Measurements from ENCODE around the gene NAALADL2. TPM values are rescaled to one million over a fixed set of nuclear protein-coding genes. Genes with fewer than 3 reads are reported as not detected.

The NAALADL2 gene
- total and polyA plus RNA-seq, 2 of the 13 experiments (the other 11 are each of a cell fraction or from before 2014, with no cell fraction given): 0.08 TPM; not detected in 1

DNA sequence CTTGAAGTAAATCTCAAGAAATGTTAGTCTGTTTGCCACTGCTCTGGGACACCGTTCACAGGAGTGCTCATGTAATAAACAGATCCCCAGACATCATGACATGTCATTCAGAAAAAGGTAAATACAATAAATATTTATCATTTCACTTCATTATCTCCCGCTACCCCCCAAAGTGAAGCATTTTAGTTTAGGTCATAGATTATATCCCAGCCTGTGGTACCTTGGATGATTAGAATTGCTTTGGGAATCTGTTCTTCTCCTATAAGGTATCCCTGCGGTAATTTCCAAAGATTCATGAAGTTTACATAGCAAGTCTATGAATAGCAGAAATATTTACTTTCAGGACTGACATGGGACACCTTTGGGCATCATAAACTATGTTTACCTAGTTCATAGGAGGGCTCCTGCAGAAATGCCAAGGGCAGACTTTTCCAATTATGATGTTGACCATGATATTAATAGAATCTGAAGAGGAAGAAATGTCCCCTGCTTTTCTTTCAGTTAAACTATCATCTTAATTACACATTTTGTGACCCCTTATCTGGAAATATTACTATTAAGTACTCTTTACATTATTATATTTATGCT lies 268.0 kb downstream of the NAALADL2 start:
- DNase-seq (ENCODE audit: low spot score) (no peak), ATAC-seq (no peak), FAIRE-seq (no peak)
- no TSS peak for BruUV-seq (replicated peaks)
- H3K36me3 ChIP-seq (replicated peaks in 1 of 2; ENCODE audit: control insufficient read depth in 1 of 2, insufficient read depth in 2 of 2, low read length in 2 of 2): no peaks in the 10 kb centered on the region
- no peaks in the 10 kb centered on the region for H3K4me1 ChIP-seq (ENCODE audit: insufficient read depth, low read length)
- no peak for TF ChIP-seq MAFG (CRISPR knock-in tag; IDR thresholded peaks at IDR 0.05)
- TF ChIP-seq, protein P1, sequence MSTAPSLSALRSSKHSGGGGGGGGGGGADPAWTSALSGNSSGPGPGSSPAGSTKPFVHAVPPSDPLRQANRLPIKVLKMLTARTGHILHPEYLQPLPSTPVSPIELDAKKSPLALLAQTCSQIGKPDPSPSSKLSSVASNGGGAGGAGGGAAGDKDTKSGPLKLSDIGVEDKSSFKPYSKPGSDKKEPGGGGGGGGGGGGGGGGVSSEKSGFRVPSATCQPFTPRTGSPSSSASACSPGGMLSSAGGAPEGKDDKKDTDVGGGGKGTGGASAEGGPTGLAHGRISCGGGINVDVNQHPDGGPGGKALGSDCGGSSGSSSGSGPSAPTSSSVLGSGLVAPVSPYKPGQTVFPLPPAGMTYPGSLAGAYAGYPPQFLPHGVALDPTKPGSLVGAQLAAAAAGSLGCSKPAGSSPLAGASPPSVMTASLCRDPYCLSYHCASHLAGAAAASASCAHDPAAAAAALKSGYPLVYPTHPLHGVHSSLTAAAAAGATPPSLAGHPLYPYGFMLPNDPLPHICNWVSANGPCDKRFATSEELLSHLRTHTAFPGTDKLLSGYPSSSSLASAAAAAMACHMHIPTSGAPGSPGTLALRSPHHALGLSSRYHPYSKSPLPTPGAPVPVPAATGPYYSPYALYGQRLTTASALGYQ (CRISPR knock-in tag; IDR thresholded peaks at IDR 0.05): no peak
- no peak for TF ChIP-seq KDM3A (CRISPR knock-in tag; IDR thresholded peaks at IDR 0.05; ENCODE audit: low read depth)
- TF ChIP-seq ZFYVE20 (CRISPR knock-in tag; IDR thresholded peaks at IDR 0.05; ENCODE audit: borderline replicate concordance, low read depth): no peak
- TF ChIP-seq HNF1B (CRISPR knock-in tag; IDR thresholded peaks at IDR 0.05): no peak
- no peak for TF ChIP-seq MLLT10 (CRISPR knock-in tag; IDR thresholded peaks at IDR 0.05)
- TF ChIP-seq GPN1 (CRISPR knock-in tag; IDR thresholded peaks at IDR 0.05; ENCODE audit: borderline replicate concordance): no peak
- TF ChIP-seq ZNF589 (CRISPR knock-in tag; conservative IDR thresholded peaks at IDR 0.05): no peak
- TF ChIP-seq, protein P2, sequence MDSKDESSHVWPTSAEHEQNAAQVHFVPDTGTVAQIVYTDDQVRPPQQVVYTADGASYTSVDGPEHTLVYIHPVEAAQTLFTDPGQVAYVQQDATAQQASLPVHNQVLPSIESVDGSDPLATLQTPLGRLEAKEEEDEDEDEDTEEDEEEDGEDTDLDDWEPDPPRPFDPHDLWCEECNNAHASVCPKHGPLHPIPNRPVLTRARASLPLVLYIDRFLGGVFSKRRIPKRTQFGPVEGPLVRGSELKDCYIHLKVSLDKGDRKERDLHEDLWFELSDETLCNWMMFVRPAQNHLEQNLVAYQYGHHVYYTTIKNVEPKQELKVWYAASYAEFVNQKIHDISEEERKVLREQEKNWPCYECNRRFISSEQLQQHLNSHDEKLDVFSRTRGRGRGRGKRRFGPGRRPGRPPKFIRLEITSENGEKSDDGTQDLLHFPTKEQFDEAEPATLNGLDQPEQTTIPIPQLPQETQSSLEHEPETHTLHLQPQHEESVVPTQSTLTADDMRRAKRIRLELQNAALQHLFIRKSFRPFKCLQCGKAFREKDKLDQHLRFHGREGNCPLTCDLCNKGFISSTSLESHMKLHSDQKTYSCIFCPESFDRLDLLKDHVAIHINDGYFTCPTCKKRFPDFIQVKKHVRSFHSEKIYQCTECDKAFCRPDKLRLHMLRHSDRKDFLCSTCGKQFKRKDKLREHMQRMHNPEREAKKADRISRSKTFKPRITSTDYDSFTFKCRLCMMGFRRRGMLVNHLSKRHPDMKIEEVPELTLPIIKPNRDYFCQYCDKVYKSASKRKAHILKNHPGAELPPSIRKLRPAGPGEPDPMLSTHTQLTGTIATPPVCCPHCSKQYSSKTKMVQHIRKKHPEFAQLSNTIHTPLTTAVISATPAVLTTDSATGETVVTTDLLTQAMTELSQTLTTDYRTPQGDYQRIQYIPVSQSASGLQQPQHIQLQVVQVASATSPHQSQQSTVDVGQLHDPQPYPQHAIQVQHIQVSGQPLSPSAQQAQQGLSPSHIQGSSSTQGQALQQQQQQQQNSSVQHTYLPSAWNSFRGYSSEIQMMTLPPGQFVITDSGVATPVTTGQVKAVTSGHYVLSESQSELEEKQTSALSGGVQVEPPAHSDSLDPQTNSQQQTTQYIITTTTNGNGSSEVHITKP (CRISPR knock-in tag; IDR thresholded peaks at IDR 0.05; ENCODE audit: low read depth): no peak
- TF ChIP-seq ATAD3A (CRISPR knock-in tag; IDR thresholded peaks at IDR 0.05): no peak
- TF ChIP-seq MAZ (IDR thresholded peaks at IDR 0.05; ENCODE audit: borderline replicate concordance, low read depth, low read length): no peak
- TF ChIP-seq MAZ (CRISPR knock-in tag; IDR thresholded peaks at IDR 0.05; ENCODE audit: low read depth): no peak
- no peak for TF ChIP-seq HINFP (CRISPR knock-in tag; IDR thresholded peaks at IDR 0.05; ENCODE audit: low read depth)
- no peak for TF ChIP-seq SMYD3 (CRISPR knock-in tag; IDR thresholded peaks at IDR 0.05)
- no peak overlapping the region for H3K4me2 ChIP-seq (ENCODE audit: low read depth, low read length)
- no peak overlapping the region for H2AFZ ChIP-seq (ENCODE audit: low read length)
- no peaks in the 10 kb centered on the region for H4K20me1 ChIP-seq (ENCODE audit: insufficient read depth, low read length)
- CTCF ChIA-PET (ENCODE audit: low intra/inter-chr PET ratio, low total read pairs): no interaction called here
- no peaks in the 10 kb centered on the region; a peak in 1 of 5 replicates for H3K27me3 ChIP-seq (ENCODE audit: control insufficient read depth in 1 of 2, insufficient read depth in 2 of 2, low read length in 2 of 2)
- intact Hi-C loops (cut with micrococcal nuclease; ENCODE audit: unreplicated experiment) (loop anchor here (10.0 kb wide), 1 partner anchor 732 kb away; no protein-coding TSS in a partner anchor), in situ Hi-C loops (cut with HindIII; ENCODE audit: extremely low pct_ligation_motif_present, low pct_unique_long_range_greater_than_20kb) (no loop called here)
- H3K79me2 ChIP-seq (ENCODE audit: insufficient read depth, low read length): no peaks in the 10 kb centered on the region
- H3K27ac ChIP-seq (ENCODE audit: extremely low read length, insufficient read depth, low read length): no peak overlapping the region
- no peaks in the 10 kb centered on the region for H3K9me3 ChIP-seq (ENCODE audit: low read length)
- no peak overlapping the region for H3K4me3 ChIP-seq (replicated peaks in 1 of 3; ENCODE audit: insufficient read depth in 1 of 3, low read depth in 2 of 3, low read length in 3 of 3)
- no peak overlapping the region for H3K9ac ChIP-seq (ENCODE audit: insufficient read depth, low read depth, low read length)
- WGBS (ENCODE audit: low lambda C conversion rate): 5% methylated on average over 3 of the region's 3 CpGs
- POLR2A ChIA-PET: no interaction called here
